Activated CD4-positive, alpha-beta memory T cell treated with anti-CD3 and anti-CD28 coated beads for 36 hours (primary cell): ENCODE results near the gene CAMTA1. TPM values are rescaled to one million over a fixed set of nuclear protein-coding genes. Genes with fewer than 3 reads are reported as not detected.

Experiments used
- CTCF ChIA-PET: fragments of 350-600 bp; sonication (Branson Sonifier 250); formaldehyde crosslinking; loops from one replicate; lab custom pipeline; 2021; ENCODE audit warnings: antibody characterized with exemption, inconsistent platforms; lab: Charles Lee
- POLR2A ChIA-PET: fragments of 350-600 bp; sonication (Branson Sonifier 250); formaldehyde crosslinking; loops from one replicate; lab custom pipeline; 2021; ENCODE audit warnings: antibody characterized with exemption; lab: Charles Lee
- DNase-seq: peaks from one replicate; pipeline ENCODE4 v3.0.0-alpha.2; 2020
- H3K27ac Mint-ChIP-seq: one replicate; pipeline ENCODE4 v1.8.0; 2021; ENCODE audit warnings: mixed read lengths
- H3K27me3 Mint-ChIP-seq: one replicate; pipeline ENCODE4 v1.8.0; 2021; ENCODE audit warnings: mixed read lengths
- H3K36me3 Mint-ChIP-seq: one replicate; pipeline ENCODE4 v1.8.0; 2021; ENCODE audit warnings: mixed read lengths
- H3K4me1 Mint-ChIP-seq: one replicate; pipeline ENCODE4 v1.8.0; 2021; ENCODE audit warnings: low read depth, mixed read lengths
- H3K4me3 Mint-ChIP-seq: one replicate; pipeline ENCODE4 v1.8.0; 2021; ENCODE audit warnings: mild to moderate bottlenecking, mixed read lengths
- H3K9me3 Mint-ChIP-seq: one replicate; pipeline ENCODE4 v1.8.0; 2021; ENCODE audit warnings: mixed read lengths
- intact Hi-C: fragments of 100-400 bp; cut with micrococcal nuclease; formaldehyde crosslinking; loops from one replicate; pipeline ENCODE4 v1.15.1; 2023
- total RNA-seq, 2 experiments: library from RNA; stranded (reverse); gene quantifications; one replicate each; pipeline ENCODE4 v1.2.3, GENCODE V29; 2021

CAMTA1 gene
- total RNA-seq, 2 experiments from 2014 or later, result 64.7 to 68.9 TPM

DNA sequence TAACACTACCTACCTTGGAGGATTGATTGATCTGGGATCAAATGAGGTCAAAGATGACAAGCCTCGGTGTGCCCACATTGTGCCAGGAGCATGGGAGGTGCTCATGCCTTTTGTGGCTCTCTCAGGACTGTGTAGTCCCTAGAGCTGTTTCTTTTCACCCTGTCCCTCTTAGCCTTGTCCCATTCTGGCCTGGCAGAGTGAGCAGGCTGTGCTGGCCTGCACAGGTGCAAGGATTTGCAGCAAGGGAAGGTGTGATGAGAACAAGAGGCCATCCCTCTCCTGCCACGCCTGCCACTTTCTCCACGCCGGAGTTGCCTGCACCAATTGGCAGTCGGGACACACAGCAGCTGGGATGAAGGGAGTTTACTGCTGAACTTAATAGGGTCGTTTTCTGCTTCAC is 575.3 kb downstream of the CAMTA1 start:
- POLR2A ChIA-PET, result no interaction called here
- CTCF ChIA-PET, result no interaction called here
- Mint-ChIP-seq H3K9me3 (no peaks in the 10 kb centered on the region), H3K27me3 (no peaks in the 10 kb centered on the region), H3K4me1 (no peaks in the 10 kb centered on the region), H3K27ac (no peak overlapping the region), H3K4me3 (no peak overlapping the region), H3K36me3 (no peaks in the 10 kb centered on the region)
- DNase-seq, result no peak
- intact Hi-C loops, result no loop called here

DNA sequence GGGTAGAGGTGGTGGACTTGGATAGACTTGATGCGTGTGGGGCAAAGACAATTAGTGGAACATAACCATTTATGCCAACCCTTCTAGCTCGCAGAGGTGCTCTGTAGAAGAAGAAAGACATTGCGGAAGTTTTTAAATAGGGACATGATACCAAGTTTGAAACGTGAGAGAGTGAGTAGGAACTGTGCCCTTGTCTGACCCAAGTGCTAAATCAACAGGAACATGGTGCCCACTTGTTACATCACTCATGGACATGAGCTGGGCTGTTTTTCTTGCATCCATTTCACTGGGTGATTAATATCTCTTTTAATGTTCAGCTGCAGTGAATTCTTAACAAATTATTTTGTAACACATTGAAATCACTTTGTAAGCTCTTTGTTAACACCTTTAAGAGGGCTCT is 577.7 kb downstream of the CAMTA1 start:
- H3K9me3 Mint-ChIP-seq, result no peaks in the 10 kb centered on the region
- H3K4me1 Mint-ChIP-seq, result no peaks in the 10 kb centered on the region
- DNase-seq, result no peak
- H3K36me3 Mint-ChIP-seq, result no peaks in the 10 kb centered on the region
- H3K27me3 Mint-ChIP-seq, result no peaks in the 10 kb centered on the region
- intact Hi-C loops, result no loop called here
- CTCF ChIA-PET, result no interaction called here
- POLR2A ChIA-PET, result no interaction called here
- no peak overlapping the region for H3K4me3 Mint-ChIP-seq
- H3K27ac Mint-ChIP-seq, result no peak overlapping the region

DNA sequence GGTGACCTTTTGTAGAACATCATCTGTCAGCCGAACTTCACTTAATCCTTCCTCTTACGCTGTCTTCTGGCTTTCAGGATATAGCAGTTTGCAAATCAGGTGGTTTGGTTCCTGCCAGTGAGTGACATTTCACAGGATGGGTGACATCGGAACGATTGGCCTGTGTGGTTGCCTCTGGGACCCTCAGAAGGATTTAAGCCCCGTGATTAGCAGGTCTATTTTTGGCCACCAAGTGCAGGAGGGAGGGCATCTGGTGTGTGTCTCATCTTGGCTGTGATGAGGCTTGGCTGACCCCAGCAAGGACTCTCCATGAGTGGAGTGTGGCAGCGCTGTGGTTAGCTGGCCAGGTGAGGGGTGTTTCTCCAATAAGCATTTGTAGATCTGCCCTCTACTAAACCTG is 578.2 kb downstream of the CAMTA1 start:
- intact Hi-C loops, result no loop called here
- CTCF ChIA-PET, result no interaction called here
- no peak overlapping the region for H3K4me3 Mint-ChIP-seq
- no peaks in the 10 kb centered on the region for H3K4me1 Mint-ChIP-seq
- H3K27ac Mint-ChIP-seq, result no peak overlapping the region
- H3K36me3 Mint-ChIP-seq, result no peaks in the 10 kb centered on the region
- no peaks in the 10 kb centered on the region for H3K9me3 Mint-ChIP-seq
- no peaks in the 10 kb centered on the region for H3K27me3 Mint-ChIP-seq
- DNase-seq, result no peak
- POLR2A ChIA-PET, result no interaction called here

DNA sequence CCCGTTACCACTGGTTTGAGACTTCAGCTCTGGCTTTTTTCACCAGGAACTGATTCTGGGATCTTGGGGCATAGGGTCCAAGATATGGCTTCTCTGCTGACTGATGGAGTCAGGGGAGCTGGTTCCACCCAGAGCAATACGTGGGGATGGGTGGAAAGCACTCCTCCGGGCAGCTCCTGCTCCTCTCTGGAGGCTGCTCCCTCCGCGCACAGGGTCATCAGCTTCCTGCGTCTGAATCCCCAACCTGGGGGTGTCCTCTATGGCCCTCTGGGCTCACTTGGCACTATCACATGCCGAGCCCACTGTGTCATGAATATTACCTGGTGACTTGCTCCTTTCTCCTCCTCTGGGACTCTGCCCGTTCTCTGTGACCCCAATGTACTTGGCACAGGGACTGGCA is 580.5 kb downstream of the CAMTA1 start:
- ChIA-PET CTCF (no interaction called here), POLR2A (no interaction called here)
- Mint-ChIP-seq H3K36me3 (no peaks in the 10 kb centered on the region), H3K4me1 (no peaks in the 10 kb centered on the region), H3K27ac (no peak overlapping the region), H3K4me3 (no peak overlapping the region), H3K9me3 (no peaks in the 10 kb centered on the region), H3K27me3 (no peaks in the 10 kb centered on the region)
- DNase-seq, result no peak
- intact Hi-C loops, result no loop called here

DNA sequence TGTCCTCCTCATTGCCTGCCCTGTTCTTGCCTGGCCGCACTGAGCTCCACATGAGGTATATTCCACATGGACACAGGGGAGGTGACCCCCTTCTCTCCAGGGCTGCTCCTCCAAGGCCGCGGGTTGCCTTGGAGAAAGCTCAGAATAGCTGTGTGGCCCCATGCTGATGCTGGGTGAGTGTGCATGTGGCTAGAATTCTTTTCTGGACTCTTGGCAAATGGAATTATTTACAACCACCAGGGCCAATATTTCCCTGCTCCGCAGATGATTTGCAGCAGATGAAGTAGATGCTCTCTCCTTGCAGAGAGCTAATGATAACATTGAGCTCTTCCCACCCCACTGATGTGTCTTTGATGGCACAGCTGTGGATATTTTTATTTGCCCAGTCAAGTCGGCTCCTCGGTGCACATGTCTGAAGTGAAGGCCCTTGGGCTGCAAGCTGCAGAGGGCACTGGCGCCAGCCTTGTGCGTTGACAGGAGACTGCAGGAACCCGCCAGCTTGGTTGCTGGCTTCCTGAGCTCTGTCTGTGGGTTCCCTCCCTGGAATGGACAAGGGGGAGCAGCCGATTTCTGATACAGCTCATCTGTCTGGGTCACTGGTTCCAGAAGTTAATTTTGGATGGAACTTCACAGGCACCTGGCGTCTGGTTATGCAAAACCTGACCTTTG is 581.2 kb downstream of the CAMTA1 start:
- Mint-ChIP-seq H3K27ac (no peak overlapping the region), H3K27me3 (no peaks in the 10 kb centered on the region), H3K4me3 (no peak overlapping the region), H3K4me1 (no peaks in the 10 kb centered on the region), H3K36me3 (no peaks in the 10 kb centered on the region), H3K9me3 (no peaks in the 10 kb centered on the region)
- POLR2A ChIA-PET, result no interaction called here
- CTCF ChIA-PET, result no interaction called here
- intact Hi-C loops, result no loop called here
- DNase-seq, result no peak

DNA sequence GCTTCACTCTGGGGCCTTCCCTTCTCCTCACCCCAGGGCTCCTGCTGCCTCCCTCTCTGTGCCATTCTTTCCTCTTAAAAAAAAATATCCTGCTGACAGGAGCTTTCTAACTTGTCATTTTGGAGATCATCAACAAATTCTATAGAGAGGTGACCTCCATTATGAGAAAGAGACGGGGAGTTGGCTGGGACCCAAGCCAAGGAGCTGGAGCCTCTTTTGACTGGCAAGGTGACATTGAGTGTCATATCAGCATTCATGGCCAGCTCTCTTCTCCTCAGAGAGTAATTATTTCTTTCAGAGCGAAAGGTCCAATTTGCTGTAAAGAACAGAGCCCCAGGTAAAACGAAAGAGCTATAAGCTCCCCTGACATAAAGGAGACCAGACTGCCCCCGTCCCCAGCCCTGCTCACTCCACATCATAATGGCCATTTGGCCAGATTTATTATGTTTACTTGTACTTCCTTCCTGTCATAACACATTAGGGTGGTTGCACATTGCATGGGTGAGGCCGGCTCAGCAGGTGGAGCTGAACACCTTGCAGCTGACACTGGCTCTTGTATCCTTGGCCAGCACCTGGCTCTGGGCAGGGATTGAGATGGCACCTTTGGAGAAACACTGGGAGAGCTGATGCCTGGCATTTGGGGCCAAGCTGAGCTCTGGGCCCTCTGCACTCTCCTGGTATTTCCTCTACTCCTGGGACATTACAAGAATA is 581.9 kb downstream of the CAMTA1 start:
- H3K4me1 Mint-ChIP-seq, result no peaks in the 10 kb centered on the region
- no peak for DNase-seq
- H3K27ac Mint-ChIP-seq, result no peak overlapping the region
- CTCF ChIA-PET, result no interaction called here
- H3K9me3 Mint-ChIP-seq, result no peaks in the 10 kb centered on the region
- POLR2A ChIA-PET, result no interaction called here
- H3K4me3 Mint-ChIP-seq, result no peak overlapping the region
- no peaks in the 10 kb centered on the region for H3K36me3 Mint-ChIP-seq
- intact Hi-C loops, result no loop called here
- H3K27me3 Mint-ChIP-seq, result no peaks in the 10 kb centered on the region

DNA sequence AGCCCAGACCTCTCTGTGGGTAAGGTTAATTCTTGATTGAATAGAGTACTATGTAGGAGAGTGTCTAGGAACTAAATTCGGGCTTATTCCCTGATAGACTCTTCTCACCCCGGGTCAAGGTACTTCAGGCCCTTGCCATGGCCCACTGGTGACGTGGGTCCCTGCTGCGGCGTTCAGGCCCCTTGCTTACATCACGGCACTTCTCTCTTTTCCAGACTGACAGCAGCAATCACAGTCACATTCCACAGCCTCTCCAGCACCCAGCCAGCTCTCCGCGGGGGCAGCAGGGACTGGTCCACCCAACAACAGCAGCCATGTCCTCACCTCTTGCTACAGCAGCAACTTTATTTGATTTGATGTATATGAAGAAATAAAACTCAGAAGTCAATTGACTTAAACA is 584.6 kb downstream of the CAMTA1 start:
- Mint-ChIP-seq H3K4me3 (no peak overlapping the region), H3K9me3 (no peaks in the 10 kb centered on the region), H3K36me3 (no peaks in the 10 kb centered on the region), H3K27me3 (peaks cover 3% of the 10 kb centered on the region), H3K27ac (no peak overlapping the region), H3K4me1 (no peaks in the 10 kb centered on the region)
- ChIA-PET POLR2A (no interaction called here), CTCF (no interaction called here)
- intact Hi-C loops, result no loop called here
- no peak for DNase-seq

DNA sequence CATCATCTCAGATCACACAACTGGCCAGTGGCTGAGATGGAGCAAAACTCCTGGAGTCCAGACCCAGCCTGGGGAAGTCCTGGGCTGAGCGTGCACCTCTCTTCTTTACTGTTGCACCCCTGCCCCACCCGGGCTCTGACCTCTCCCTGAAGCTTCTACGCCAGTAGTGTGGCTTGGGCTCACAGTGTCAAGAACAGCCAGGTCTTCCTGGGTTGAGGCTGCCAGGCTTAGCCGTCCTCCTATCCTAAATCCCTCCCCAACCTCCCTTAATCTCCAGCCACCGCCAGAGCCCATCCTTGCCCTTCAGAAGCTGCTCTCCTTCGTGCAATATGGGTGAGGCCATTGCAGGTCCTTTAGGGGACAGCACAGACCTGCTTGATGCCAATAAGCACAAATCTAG is 586.7 kb downstream of the CAMTA1 start:
- Mint-ChIP-seq H3K27ac (no peak overlapping the region), H3K9me3 (no peaks in the 10 kb centered on the region), H3K36me3 (no peaks in the 10 kb centered on the region), H3K4me3 (no peak overlapping the region), H3K4me1 (no peaks in the 10 kb centered on the region), H3K27me3 (peaks cover 3% of the 10 kb centered on the region)
- intact Hi-C loops, result no loop called here
- ChIA-PET CTCF (no interaction called here), POLR2A (no interaction called here)
- DNase-seq, result no peak

DNA sequence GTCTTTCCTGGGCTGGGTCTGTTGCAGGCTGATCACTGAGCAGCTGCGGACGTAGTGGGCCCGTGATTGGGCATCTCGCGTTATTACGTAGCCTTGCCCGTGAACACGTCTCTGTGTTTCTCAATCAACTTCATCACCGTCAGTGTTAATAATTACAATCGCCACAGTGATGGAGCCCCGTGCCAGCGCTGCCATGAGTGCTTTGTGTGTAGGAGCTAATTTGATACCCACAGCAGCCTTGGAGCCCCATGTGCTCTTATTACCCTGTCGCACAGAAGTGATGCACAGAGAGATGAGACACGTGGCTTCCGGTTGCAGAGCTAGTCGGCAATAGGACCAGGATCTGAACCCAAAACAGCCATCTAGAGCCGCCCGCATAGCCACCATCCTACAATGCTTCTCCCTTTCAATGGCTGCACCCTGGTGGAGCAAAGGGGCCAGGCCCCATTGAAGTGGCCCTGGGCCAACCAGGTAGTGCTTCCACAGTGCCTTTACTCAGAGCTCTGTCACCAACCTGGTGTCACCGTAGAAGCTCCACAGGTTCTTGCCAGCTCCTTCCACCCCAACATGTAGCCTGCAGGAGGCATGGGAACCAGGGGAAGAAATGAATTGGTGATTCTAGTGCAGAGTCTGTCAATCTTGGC is 587.3 kb downstream of the CAMTA1 start:
- Mint-ChIP-seq H3K36me3 (no peaks in the 10 kb centered on the region), H3K4me3 (no peak overlapping the region), H3K4me1 (no peaks in the 10 kb centered on the region), H3K27ac (no peak overlapping the region), H3K9me3 (no peaks in the 10 kb centered on the region), H3K27me3 (peaks cover 3% of the 10 kb centered on the region)
- no peak for DNase-seq
- ChIA-PET CTCF (no interaction called here), POLR2A (no interaction called here)
- intact Hi-C loops, result no loop called here

DNA sequence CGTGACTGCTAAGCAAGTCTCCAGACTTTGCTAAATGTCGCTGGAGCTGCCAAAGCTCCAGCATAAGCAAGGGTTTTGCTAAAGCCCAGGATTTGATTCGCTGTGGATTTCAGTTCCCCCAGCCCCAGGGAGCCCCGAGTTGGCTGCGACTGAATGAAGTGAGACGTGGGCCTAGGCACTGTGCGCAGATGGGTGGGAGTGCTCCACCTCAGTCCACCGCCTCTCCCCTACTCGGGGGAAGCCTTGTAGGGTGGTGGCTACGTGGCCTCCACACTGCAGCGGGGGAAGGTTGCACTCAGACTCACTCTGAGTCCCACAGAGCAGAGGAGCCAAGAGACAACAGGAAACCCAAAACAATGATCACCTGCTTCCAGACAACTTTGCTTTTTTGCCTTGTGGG is 588.0 kb downstream of the CAMTA1 start:
- Mint-ChIP-seq H3K27ac (no peak overlapping the region), H3K4me1 (no peaks in the 10 kb centered on the region), H3K36me3 (no peaks in the 10 kb centered on the region), H3K9me3 (no peaks in the 10 kb centered on the region), H3K27me3 (peaks cover 3% of the 10 kb centered on the region), H3K4me3 (no peak overlapping the region)
- no peak for DNase-seq
- intact Hi-C loops, result no loop called here
- ChIA-PET POLR2A (no interaction called here), CTCF (no interaction called here)

DNA sequence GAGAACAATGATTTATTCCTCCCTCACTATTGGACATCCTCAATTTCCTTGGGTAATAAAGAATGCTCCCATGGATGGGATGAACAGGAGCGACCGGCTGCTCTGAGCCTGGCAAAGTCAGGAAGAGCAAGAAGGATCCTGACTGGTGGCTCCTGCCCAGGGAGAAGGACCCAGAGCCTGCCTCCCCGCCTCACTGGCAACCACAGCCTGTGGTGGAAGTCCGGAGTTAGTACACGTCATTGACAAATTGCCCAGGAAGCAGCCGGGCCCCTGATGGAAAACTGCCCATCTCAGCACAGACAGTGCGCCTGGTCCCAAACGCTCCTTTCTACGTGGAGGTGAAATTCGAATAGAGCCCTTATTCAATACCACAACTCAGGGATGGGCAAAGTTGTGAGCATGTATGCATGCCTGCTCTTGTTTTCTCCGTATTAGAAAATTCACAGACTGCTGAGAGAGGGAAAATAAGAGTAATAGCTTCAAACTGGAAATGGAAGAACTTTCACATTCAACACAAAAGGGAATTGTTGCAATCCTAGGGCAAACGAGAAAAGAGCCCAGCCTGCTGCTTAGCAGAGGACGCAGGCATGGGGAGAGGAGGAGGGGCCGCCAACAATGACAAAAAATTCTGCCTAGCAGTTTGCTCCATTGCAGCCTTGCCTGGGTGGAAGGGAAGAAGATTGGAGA is 588.8 kb downstream of the CAMTA1 start:
- Mint-ChIP-seq H3K27me3 (peaks cover 3% of the 10 kb centered on the region), H3K4me1 (no peaks in the 10 kb centered on the region), H3K36me3 (no peaks in the 10 kb centered on the region), H3K4me3 (no peak overlapping the region), H3K9me3 (no peaks in the 10 kb centered on the region), H3K27ac (no peak overlapping the region)
- POLR2A ChIA-PET, result no interaction called here
- DNase-seq, result no peak
- CTCF ChIA-PET, result no interaction called here
- intact Hi-C loops, result no loop called here

DNA sequence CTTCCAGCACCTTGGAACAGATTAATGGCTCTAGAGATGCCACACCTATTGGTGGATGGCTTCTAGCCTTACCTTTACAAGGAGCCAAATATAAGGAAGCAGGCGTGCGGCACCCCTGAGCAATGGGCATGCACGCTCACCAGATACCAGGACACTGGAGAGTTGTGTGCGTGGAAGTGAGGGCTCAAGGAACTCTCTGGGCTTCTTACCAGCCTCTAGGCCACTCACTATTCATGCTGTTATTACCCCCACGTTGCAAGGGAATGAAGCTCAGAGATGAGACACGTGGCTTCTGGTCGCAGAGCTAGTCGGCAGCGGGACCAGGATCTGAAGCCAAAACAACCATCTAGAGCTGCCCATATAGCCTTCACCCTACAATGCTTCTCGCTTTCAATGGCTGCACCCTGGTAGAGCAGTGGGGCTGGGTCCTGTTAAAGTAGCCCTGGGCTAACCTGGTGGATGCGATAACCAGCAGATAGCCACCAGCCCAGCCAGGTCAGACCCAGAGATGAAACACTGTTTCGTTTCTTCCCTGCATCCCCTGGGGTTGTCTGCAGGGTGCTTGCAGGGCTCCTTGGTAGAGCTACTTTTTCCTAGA is 589.4 kb downstream of the CAMTA1 start:
- no peaks in the 10 kb centered on the region for H3K4me1 Mint-ChIP-seq
- peaks cover 3% of the 10 kb centered on the region for H3K27me3 Mint-ChIP-seq
- H3K36me3 Mint-ChIP-seq, result no peaks in the 10 kb centered on the region
- POLR2A ChIA-PET, result no interaction called here
- no peak overlapping the region for H3K4me3 Mint-ChIP-seq
- CTCF ChIA-PET, result no interaction called here
- no peak for DNase-seq
- H3K27ac Mint-ChIP-seq, result no peak overlapping the region
- no peaks in the 10 kb centered on the region for H3K9me3 Mint-ChIP-seq
- intact Hi-C loops, result no loop called here
